ENCODE measurements around the gene NME1. TPM values are rescaled to one million over a fixed set of nuclear protein-coding genes. Genes with fewer than 3 reads are reported as not detected.

The NME1 gene
- polyA plus RNA-seq, 1 donor (not counting 4 experiments of a cell fraction or from before 2014, with no cell fraction given): 381 TPM

DNA sequence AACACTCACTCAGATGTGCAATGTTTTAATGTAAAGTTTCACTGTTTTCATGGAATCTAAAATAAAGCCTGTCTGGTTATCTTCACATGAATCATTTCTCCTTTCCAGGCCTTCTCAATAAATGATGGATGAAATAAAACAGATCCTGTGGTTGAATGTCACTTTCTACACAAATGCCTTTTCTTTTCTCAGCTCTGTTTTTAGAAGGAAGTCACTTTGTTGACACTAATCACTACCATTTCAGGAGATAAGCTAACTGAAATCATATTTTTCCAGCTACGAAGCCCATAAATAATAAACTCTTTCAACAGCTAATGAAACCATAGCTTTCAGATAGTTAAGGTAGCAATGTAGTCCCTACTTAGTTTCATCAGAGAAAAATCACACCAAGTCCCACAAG lies 30.8 kb downstream of the NME1 start:
- Histone ChIP-seq H3K4me1 (ENCODE audit: control insufficient read depth, extremely low read depth, insufficient read depth, low read length) (no peaks in the 10 kb centered on the region), H3K9me3 (ENCODE audit: control insufficient read depth, low read depth, low read length) (no peaks in the 10 kb centered on the region), H3K27me3 (ENCODE audit: control insufficient read depth, extremely low read depth, insufficient read depth, low read length) (no peaks in the 10 kb centered on the region), H3K36me3 (ENCODE audit: control insufficient read depth in 2 of 2, extremely low read depth in 1 of 2, insufficient read depth in 2 of 2, low read length in 2 of 2) (peaks cover 10% of the 10 kb centered on the region in 2 experiments), H3K9ac (ENCODE audit: control insufficient read depth, extremely low read depth, insufficient read depth, low read length) (no peak overlapping the region), H3K4me2 (ENCODE audit: control insufficient read depth, extremely low read depth, insufficient read depth, low read depth, low read length) (no peak overlapping the region), H3K79me2 (ENCODE audit: control insufficient read depth, insufficient read depth, low read length) (no peaks in the 10 kb centered on the region), H3K9me1 (ENCODE audit: control insufficient read depth, extremely low read depth, insufficient read depth, low read length) (no peaks in the 10 kb centered on the region), H3K27ac (ENCODE audit: control insufficient read depth, insufficient read depth, low read length) (no peak overlapping the region), H3K4me3 (ENCODE audit: control insufficient read depth in 2 of 3, extremely low read depth in 1 of 3, insufficient read depth in 2 of 3, low read depth in 1 of 3, low read length in 3 of 3) (no peak overlapping the region), H2AFZ (ENCODE audit: control insufficient read depth, low read length) (no peak overlapping the region), H4K20me1 (ENCODE audit: control insufficient read depth, extremely low read depth, insufficient read depth, low read length) (no peaks in the 10 kb centered on the region)
- DNase-seq (ENCODE audit: low read depth, low spot score): no peak
- no peak for FAIRE-seq
- dilution Hi-C loops (cut with MboI; ENCODE audit: extremely low pct_ligation_motif_present, low sequenced_read_pairs): no loop called here
- TF ChIP-seq EZH2 (IDR thresholded peaks at IDR 0.05; ENCODE audit: low read length): no peak
- TF ChIP-seq, protein P1, sequence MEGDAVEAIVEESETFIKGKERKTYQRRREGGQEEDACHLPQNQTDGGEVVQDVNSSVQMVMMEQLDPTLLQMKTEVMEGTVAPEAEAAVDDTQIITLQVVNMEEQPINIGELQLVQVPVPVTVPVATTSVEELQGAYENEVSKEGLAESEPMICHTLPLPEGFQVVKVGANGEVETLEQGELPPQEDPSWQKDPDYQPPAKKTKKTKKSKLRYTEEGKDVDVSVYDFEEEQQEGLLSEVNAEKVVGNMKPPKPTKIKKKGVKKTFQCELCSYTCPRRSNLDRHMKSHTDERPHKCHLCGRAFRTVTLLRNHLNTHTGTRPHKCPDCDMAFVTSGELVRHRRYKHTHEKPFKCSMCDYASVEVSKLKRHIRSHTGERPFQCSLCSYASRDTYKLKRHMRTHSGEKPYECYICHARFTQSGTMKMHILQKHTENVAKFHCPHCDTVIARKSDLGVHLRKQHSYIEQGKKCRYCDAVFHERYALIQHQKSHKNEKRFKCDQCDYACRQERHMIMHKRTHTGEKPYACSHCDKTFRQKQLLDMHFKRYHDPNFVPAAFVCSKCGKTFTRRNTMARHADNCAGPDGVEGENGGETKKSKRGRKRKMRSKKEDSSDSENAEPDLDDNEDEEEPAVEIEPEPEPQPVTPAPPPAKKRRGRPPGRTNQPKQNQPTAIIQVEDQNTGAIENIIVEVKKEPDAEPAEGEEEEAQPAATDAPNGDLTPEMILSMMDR (optimal IDR thresholded peaks at IDR 0.05 in 1 of 3, IDR thresholded peaks at IDR 0.05 in 1 of 3, conservative IDR thresholded peaks at IDR 0.05 in 1 of 3; ENCODE audit: extremely low read depth in 1 of 3, insufficient read depth in 2 of 3, low read length in 3 of 3): no peak

DNA sequence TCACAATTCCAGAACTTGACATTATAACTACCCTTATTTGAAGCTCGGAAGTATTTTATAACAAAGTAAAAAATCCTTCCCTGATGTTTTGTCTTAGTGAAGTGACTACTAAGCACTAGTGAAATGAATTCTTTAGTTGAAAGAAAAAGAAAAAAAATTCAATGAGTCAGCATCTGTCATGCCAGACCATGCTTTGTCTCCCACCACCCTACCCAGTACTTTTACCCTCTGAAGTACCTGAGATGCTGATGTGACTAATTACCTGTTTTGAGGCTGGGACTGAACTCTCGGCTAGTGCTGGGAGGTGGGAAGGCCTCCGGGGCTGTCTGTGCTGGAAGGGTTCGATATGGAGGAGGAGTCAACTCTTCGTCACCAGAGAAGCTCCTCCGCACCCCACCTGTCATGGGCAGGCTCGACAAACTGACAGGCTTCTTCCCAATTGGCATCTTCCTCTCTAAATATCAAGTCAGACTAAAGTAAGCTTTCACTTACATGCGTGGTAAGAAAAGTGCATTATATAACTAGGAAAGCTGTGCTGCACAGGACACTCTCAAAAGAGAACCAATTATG lies 32.5 kb downstream of the NME1 start:
- DNase-seq (ENCODE audit: low read depth, low spot score): no peak
- no peak overlapping the region for H3K9ac ChIP-seq (ENCODE audit: control insufficient read depth, extremely low read depth, insufficient read depth, low read length)
- no peaks in the 10 kb centered on the region for H3K27me3 ChIP-seq (ENCODE audit: control insufficient read depth, extremely low read depth, insufficient read depth, low read length)
- H2AFZ ChIP-seq (ENCODE audit: control insufficient read depth, low read length): no peak overlapping the region
- dilution Hi-C loops (cut with MboI; ENCODE audit: extremely low pct_ligation_motif_present, low sequenced_read_pairs): no loop called here
- H3K4me1 ChIP-seq (ENCODE audit: control insufficient read depth, extremely low read depth, insufficient read depth, low read length): no peaks in the 10 kb centered on the region
- no peaks in the 10 kb centered on the region for H3K9me1 ChIP-seq (ENCODE audit: control insufficient read depth, extremely low read depth, insufficient read depth, low read length)
- no peak overlapping the region for H3K4me2 ChIP-seq (ENCODE audit: control insufficient read depth, extremely low read depth, insufficient read depth, low read depth, low read length)
- no peaks in the 10 kb centered on the region for H3K79me2 ChIP-seq (ENCODE audit: control insufficient read depth, insufficient read depth, low read length)
- FAIRE-seq: no peak
- no peak overlapping the region for H3K4me3 ChIP-seq (ENCODE audit: control insufficient read depth in 2 of 3, extremely low read depth in 1 of 3, insufficient read depth in 2 of 3, low read depth in 1 of 3, low read length in 3 of 3)
- H3K36me3 ChIP-seq (ENCODE audit: control insufficient read depth in 2 of 2, extremely low read depth in 1 of 2, insufficient read depth in 2 of 2, low read length in 2 of 2): peaks cover 10% of the 10 kb centered on the region in 2 experiments
- no peaks in the 10 kb centered on the region for H4K20me1 ChIP-seq (ENCODE audit: control insufficient read depth, extremely low read depth, insufficient read depth, low read length)
- no peak for TF ChIP-seq EZH2 (IDR thresholded peaks at IDR 0.05; ENCODE audit: low read length)
- TF ChIP-seq, protein P1 (optimal IDR thresholded peaks at IDR 0.05 in 1 of 3, IDR thresholded peaks at IDR 0.05 in 1 of 3, conservative IDR thresholded peaks at IDR 0.05 in 1 of 3; ENCODE audit: extremely low read depth in 1 of 3, insufficient read depth in 2 of 3, low read length in 3 of 3): no peak
- no peak overlapping the region for H3K27ac ChIP-seq (ENCODE audit: control insufficient read depth, insufficient read depth, low read length)
- no peaks in the 10 kb centered on the region for H3K9me3 ChIP-seq (ENCODE audit: control insufficient read depth, low read depth, low read length)

Measured in keratinocyte (primary cell).